Vagina (tissue), 2 donors: ENCODE data around the gene EFCAB11.

Experiments
- POLR2A ChIP-seq, 2 donors: fragments of 450-650 bp; IDR thresholded peaks; one replicate each; pipeline ENCODE4 v1.6.1; 2017; ENCODE audit warnings: antibody characterized with exemption in 2 of 2, mild to moderate bottlenecking in 2 of 2, moderate library complexity in 2 of 2
- POLR2AphosphoS5 ChIP-seq, 2 donors: sonication (generic); formaldehyde crosslinking; IDR thresholded peaks; one replicate each; pipeline ENCODE4 v1.9.0; 2017; ENCODE audit warnings: antibody characterized with exemption in 2 of 2, mild to moderate bottlenecking in 2 of 2, low read depth in 1 of 2; ENCODE audit not compliant: insufficient read depth in 1 of 2

DNA sequence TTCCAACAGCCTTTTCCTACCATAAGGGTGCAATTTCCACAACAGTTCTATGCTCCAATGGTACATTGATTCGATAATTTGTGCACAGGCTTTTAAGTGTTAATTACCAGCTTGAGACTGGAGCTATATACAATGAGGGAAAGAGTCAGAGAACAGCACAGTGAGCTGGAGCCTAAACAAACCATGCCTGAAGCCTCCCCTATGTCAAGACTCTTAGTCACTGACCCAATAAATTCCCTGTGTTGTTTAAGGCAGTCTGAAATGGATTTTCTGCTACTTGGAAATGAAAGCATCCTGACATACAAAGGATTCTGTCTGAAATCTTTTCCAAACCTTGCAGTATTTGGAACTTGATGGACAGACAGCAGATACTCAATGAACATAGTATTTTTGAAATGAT, 149.0 kb downstream of the EFCAB11 start:
- TF ChIP-seq POLR2AphosphoS5 (IDR thresholded peaks at IDR 0.05; ENCODE audit: insufficient read depth in 1 of 2, low read depth in 1 of 2) (no peak), POLR2A (IDR thresholded peaks at IDR 0.05) (no peak)
